GM18861 (cell line): ENCODE results near the gene OXCT1.
"Not testable (repeated sequence)": the region's sequence is repeated elsewhere in the genome, so short reads cannot be mapped to it uniquely, and the experiment has no call there.

Experiments
- ATAC-seq: cut with Tn5 transposase; IDR thresholded peaks from one replicate; pipeline ENCODE4 v1.9.1; 2021; ENCODE audit not compliant: unreplicated experiment

The OXCT1 gene

DNA sequence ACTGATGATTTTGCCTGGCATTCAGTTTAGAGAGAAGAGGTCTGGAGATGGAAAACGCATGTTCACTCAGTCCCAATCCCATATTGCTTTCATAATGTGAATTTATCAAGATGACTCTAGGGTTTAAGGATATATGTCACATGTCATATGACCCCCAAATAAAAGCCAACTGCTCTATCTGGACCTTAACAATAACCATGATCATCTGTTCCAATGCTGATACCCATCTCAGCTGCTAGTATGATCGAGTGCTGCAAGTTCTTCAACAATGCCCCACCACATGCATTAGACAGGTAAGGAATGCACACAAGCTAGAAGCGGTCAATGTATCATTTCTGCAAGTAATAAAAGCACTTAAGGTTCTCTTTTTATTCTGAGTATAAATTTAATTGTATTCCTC lies 91.8 kb downstream of the OXCT1 start:
- ATAC-seq = no peak

DNA sequence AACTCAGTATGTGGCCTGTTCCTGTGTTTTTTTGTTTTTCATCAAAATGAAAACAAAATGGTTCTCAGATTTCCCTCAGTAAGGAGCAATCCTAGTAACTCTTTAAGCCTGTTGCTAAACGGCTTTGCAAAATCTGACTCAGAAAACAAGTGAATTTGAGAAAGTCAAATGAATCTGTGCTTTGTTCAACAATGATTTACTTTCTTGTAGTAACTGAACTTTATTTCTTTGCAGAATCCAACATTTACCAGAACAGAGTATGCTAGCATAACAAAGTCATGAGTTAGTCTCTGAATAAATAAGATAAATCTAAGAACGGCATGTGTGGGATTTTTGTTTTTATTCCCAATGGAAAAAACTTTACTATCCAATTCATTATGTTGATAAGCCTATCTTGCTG lies 93.8 kb downstream of the OXCT1 start:
- no peak for ATAC-seq

DNA sequence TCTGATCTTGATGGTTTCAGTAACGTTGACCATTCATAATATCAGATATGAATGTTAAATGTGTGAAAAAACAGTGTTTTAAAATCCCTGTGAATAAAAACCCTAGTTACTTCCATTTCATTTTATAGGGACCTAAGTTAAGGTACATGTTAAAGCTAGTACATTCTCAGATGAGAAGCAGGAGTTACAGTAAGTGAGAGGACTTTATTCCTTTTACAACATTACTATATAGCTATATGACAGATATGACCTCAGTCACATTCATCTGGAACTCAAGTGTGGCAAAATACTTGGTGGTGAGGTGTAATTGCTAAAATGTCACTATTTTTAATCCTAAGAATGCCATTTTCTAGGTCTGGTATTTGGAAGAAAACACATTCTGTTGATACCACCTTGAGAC lies 96.4 kb downstream of the OXCT1 start:
- ATAC-seq = no peak

DNA sequence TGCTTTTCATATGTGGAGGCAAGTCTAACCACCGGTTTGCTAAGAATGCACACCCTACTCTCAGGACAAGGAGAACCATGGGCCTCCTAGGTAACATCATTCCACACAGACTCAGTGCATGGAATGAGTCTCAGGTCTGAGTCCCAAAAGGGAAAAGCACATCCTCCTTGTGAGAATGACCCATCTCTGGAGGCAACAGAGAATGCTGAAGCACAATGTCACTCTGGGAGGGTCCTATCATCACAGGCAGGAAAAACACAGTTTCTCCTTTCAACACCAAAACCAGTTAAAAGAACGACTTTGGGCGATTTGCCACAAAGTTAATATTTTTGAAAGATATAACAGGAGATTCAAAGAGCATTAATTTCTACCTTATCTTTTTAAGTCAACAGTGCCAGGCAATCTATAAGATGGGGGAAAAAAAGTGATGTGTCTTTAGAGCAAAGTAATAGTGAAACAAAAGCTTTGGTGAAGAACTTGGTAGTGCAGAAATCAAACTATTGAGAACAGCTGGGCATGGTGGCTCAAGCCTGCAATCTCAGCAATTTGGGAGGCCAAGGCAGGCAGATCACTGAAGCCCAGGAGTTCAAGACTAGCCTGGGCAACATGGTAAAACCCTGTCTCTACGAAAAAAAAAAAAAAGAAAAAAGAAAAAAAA lies 97.3 kb downstream of the OXCT1 start:
- no peak for ATAC-seq

DNA sequence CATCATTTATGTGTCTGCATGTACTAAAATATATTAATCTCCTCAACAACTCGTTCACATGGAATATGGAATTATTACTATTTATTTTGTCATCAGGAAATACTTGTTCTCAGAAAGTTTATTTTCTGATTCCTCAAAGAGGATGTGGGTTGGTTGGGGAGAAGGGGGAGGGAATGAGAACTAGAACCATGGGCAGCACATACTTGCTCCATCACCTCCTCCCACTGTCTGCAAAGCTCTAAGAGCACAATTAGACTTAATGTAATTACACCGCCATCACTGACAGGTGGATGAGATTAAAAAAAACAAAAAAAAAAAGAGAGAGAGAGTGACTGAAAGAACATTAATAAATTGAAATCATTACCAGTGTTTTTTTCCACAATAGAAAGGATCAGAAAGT lies 98.2 kb downstream of the OXCT1 start:
- no peak for ATAC-seq

DNA sequence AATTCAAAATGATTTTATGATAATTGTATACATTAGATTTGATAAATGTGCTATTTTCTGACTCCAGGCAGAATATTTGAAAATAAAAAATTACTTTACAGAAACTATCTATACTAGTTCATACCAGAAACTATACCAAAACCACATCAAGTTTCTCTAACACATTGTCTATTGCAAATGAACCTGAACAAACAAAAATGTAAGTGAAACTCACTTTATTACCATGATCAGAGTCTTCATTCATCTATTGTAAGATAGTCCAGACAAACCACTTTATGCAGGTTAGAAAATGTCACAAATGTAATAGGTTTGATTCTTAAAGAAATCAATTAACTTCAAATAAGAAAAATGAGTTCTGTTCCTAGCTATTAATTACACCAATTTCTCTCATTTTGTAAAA lies 99.4 kb downstream of the OXCT1 start:
- ATAC-seq = peak; percentile 82

DNA sequence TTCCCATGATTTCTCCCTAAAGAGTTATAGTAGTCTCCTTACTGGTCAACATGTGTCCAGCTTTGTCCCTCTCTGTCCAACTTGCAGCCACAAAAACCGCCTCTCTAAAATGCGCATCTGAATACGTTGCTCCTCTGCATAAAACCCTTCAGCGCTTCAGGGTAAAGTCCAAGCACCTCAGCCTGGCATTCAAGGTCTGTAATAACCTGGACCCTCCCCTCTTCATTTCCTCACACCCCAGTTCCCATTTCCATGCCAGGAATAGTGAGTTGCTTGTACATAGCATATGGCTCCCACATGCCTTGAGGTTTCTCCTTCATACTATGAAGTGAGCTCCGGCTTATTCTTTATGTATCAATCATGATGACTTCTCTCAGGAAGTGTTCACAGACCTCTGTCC lies 101.5 kb downstream of the OXCT1 start:
- no peak for ATAC-seq

DNA sequence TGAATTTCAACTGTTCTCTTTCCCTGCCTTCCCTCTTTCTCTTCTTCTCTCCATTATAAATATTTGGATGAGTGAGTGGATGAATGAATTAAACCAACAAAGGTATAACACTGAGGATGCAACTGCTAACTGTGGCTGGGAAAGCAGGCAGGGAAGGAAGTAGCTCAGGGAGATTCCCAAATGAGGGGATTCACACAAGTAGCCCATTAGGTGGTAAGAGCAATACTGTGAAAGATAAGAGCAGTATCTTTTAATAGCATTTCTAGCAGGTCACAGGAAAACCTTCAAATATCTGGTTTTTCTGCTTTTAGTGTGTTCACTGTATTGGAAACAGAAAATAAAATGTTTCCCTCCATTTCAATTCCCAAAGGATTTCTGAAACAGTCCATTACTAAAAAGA lies 105.6 kb downstream of the OXCT1 start:
- ATAC-seq = no peak

DNA sequence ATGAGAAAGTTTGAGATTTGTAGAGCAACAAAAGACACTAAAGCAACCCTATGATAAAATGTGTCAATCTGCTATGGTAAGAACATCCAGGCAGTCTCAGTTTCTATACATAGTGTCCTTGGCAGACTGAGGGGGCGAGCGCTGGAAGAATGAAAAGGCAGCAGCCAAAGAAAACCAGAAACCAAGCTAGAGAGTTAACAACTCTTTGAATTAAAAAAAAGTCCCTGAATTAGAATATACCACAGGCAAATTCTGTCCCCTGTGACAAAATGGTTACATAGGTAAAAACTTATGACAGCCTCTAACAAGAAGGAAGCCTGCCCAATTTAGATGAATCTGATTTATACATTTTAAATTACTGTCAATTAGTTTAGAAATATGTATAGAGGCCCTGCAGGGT lies 106.7 kb downstream of the OXCT1 start:
- ATAC-seq = no peak

DNA sequence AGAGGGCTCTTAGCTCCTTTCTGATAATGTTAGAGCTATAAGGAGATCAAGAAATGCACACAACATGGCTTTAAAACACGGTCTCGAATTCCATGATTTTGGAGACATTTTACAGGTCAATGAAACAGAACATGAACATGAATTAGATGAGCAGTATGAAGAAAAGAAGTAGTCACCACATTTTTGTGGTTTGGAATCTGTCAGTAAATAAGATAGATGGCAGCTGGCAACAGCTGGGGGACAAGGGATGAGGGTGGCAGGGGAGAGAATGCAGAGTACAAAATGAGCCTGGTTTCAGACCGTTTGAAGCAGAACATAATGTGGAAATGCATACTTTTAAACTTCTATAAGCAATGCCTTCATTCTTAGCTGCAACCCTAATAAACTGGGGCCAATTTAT lies 107.1 kb downstream of the OXCT1 start:
- no peak for ATAC-seq

DNA sequence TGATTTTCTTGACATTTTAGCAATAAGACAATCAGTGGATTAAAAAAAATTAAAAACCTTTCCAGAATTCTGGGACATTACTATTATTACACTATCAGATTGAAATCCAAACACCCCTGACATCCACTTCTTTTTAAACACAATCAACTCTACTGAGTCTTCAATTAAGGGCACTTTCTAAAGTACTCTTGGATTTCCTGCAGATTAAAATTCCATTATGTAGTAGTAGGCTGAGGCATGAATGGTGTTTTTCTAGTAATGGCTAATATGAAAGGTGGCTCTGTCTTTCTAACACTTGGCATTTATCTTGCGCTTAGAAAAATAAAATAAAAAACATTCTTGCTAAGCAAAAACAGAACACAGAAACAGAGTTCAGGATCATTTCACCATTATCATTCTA lies 107.8 kb downstream of the OXCT1 start:
- no peak for ATAC-seq

DNA sequence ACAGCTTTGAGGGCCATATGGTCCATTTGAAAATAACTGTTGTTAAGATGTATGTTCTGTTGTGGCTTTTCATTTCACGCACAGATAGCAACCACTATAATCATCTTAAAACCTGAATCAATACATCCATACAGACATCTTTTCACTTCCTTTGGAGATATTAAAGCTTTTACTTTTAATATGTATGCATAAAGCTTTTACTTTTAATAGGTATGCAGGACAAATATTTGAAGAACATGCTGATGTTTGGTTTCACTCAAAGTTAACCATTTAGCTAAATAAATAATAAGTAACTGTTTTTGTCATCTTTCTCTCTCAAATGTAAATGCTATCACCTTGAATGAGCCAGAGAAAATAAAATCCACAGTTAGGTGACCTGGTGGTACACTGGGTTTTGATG lies 108.6 kb downstream of the OXCT1 start:
- no peak for ATAC-seq

DNA sequence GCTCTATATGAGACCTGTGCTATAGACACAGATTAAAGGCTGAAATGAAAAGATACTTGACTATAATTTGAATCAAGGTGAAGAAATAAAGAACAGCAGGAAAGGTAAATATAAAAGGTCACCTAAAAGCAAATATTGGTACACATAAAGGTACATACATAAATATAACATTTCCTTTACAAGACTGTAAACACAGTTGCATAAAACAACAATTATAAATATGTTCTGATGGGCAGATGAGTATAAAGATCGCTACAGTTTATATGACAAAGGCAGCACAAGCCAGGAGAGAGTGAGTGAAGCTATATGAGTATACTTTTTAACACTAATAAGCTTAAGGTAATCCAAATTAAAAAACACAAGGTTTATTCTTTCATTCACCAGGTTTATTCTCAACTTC lies 114.5 kb downstream of the OXCT1 start:
- no peak for ATAC-seq

DNA sequence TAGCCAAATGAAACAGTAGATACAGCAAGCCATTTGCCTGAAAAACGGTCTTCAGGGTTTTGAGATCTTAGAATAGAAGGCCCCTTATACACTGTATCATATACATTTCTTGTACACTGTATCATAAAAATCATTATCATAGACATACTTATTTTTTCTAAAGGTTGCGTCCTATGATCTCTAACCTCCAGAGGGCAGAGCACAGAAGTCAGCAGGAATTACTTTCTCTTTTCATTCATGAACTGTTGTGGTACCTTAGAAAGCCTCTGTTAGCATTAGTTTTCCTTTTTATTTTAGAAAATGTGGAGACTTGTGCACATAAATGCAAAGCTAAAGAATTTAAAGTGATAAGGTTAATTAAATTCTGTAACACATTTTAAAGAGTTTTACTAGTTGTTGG lies 115.4 kb downstream of the OXCT1 start:
- peak; percentile 88 for ATAC-seq

DNA sequence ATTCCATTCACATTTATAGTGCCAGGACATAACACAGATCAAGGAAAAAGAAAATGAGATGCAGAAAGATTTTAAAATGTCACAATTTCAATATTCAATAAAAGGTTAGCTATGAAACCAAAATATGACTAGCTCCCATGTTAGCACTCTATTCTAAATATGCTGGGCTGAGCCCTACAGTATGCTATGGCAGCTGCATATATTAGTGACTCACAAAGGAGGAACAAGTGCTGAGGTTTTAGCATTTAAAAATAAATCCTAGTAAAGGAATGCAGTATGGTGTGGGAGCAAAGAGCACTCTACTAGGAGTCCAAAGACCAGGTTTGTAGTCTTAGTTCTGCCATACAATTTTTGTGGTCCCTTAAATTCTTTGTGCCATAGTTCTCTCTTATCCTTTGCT lies 118.4 kb downstream of the OXCT1 start:
- no peak for ATAC-seq

DNA sequence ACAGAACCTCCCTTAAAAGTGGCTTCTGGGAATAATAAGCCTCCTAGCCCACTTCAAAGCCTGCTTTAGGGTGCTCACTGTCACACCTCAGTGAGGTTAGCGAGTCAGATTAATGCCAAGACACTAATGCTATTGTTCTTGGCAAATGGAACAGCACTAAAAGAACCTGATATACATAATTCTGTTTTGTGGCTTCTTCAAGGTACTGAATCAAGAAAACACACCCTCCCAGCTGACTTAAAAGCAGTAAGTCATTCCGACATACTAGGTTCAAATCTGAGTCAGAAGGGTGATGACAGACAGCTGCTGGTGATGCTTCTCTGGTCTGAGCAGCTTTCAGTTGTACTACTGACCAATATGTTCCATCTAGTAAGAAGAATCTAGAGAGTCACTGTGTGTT lies 121.6 kb downstream of the OXCT1 start:
- peak; percentile 99 for ATAC-seq

DNA sequence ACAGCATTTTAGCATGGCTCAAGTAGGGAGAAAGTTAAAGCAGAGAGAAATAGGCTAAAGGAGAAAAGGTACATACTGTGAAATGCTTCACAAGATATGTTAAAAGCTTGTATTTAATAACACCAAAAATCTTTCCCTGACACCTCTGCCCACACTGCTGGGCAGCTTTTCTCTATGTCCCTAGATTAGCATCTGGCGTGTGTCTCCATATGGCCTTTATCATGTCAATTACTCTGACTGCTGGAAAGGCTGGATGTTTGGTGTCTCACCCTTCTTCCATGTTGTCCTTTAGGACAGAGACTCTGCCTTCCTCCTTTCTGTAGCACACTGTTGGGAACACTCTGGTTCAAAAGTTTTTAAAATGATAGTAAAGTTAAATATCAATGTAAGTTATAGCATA lies 122.5 kb downstream of the OXCT1 start:
- ATAC-seq = no peak

DNA sequence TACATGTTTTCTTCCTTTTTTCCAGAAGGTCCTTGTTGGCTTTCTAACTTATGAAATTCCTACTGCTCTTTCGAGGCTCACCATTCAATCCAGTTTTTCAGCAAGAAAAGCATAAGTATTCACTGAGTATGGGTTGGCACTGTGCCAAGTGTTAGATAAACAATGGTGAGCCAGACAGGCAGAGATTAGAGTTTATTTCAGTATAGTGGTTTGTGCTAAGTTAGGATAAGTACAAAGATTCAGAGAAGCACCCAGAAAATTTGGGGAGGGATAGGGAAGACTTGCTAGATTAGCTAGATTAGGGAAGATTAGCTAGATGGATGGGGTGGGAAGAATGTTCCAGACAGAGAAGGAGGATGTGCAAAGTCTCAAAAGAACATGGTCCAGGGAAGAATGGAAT lies 122.9 kb downstream of the OXCT1 start:
- ATAC-seq = no peak

DNA sequence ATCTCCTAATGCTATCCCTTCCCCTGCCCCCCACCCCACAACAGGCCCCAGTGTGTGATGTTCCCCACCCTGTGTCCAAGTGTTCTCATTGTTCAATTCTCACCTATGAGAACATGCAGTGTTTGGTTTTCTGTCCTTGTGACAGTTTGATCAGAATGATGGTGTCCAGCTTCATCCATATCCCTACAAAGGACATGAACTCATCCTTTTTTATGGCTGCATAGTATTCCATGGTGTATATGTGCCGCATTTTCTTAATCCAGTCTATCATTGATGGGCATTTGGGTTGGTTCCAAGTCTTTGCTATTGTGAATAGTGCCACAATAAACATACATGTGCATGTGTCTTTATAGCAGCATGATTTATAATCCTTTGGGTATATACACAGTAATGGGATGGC lies 127.6 kb downstream of the OXCT1 start:
- ATAC-seq = not testable (repeated sequence)

DNA sequence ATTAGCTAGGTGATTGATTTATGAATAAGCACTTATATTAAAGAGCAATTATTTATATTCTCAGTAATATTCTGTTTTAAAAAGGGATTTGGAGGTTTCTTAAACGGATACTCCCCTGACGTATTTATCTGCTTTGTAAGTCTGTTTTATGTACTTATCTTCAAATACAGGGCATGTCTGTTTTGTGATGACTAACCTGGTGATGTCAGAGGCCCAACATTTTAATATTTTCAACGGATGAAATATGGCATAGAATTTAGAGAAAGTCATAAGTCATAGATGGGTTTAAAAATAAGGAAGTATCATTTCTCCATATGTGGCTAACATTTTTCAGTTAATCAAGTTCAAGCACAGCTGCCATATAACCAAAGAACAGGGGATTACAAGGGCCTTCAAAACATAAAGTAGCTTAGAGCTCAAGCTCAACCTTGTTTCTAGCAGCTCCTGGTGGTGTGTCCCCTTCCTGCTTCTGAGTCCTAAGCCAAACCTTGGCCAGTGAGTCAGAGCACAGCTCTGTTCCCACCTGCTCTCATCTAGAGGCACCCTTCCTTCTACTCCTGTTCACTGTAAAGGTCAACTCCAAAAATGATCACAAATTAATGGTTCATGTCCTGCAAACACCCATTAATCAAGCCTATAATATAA lies 131.4 kb downstream of the OXCT1 start:
- ATAC-seq = no peak

DNA sequence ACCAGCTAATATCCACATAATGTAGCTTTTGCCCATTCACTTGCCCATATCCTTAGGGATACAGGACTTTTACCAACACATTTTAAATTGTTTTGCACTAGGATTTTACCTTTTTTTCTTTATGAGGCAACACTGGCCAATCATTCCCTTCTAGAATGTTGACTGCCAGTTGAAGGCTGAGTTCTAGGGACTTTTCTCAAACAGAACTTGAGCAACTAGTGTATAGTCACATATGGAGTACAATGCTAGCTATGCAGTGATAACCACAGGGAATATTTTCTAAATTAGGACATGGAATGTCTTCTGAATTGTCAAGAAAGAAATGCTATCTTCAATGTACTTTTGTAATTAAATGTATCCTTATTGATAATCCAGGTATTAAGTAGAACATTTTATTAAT lies 133.6 kb downstream of the OXCT1 start:
- no peak for ATAC-seq

DNA sequence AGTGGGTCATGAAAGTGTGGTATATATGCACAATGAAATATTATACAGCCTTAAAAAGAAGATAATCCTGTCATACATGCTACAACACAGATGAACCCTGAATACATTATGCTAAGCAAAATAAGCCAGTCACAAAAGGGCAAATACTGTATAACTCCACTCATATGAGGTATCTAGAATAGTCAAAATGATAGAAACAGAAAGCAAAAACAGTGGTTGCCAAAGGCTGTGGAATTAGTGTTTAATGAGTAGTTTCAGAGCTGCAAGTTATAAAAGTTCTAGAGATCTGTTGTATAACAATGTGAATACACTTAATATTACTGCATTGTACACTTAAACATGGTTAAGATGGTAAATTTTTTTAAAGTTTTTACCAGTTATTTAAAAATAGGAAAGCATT lies 135.0 kb downstream of the OXCT1 start:
- ATAC-seq = peak; percentile 69

DNA sequence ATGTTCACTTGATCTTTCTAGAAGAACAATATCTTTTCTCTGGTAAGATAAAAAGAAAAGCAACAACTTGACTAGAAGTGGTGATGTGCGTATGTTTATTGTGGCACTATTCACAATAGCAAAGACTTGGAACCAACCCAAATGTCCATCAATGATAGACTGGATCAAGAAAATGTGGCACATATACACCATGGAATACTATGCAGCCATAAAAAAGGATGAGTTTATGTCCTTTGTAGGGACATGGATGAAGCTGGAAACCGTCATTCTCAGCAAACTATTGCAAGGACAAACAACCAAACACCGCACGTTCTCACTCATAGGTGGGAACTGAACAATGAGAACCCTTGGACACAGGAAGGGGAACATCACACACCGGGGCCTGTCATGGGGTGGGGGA lies 140.8 kb downstream of the OXCT1 start:
- ATAC-seq = not testable (repeated sequence)
